Stimulated activated CD4-positive, alpha-beta T cell treated with anti-CD3 and anti-CD28 coated beads, Interleukin-4, amount 100 ng/mL, for 48 hours (primary cell): Measurements from ENCODE around the gene CLEC5A.
"Not testable (repeated sequence)": the region's sequence is repeated elsewhere in the genome, so short reads cannot be mapped to it uniquely, and the experiment has no call there.

Source experiments
- DNase-seq, 2 donors: peaks; one replicate each; pipeline ENCODE4 v3.0.0-alpha.2; 2020; ENCODE audit warnings: low read depth in 2 of 2

Gene CLEC5A

DNA sequence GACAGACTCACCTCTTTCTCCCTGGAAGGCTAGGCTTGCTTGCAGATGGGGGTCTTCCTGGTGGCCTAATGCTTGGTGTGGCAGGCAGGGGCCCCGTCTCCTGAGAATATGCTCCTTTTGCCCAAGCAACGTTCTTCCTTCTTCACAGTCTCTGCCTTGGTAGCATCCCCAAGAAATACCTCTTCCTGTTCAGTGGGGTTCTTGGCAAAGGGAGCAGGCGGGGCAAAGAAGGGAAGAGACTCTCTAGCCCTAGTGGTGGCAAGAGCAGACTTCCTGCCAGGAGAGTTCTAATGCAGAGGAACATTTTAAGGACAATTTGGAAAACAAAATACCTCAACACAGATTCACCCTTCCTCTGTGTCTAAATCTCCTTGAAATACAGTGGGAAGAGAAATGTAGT is at the start of gene CLEC5A:
Gene CLEC5A (minus strand): TSS at position 179 of the 400 bp plus-strand sequence. CDS start 682 bp downstream, outside the sequence.
- DNase-seq, result no peak

GRCh38 chr7:141993354-141993753 is 46.6 kb upstream of the CLEC5A start:
- DNase-seq, result no peak

DNA sequence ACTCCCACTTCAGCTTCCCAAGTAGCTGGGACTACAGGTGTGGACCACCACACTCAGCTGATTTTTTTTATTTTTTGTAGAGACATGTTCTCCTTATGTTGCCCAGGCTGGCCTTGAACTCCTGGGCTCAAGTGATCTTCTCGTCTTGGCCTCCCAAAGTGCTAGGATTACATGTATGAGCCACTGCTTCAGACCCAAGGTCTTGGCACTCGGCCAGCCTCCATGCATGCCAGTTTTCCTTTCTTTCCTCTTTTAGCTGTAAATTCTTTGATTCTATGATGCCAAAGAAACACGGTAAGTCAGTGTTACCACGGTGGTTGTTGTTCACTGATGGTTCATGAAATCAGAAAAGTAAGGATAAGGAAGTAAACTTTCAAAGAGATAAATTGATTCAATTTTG is 45.9 kb upstream of the CLEC5A start:
- DNase-seq, result no peak

GRCh38 chr7:141992156-141992555 is 45.4 kb upstream of the CLEC5A start:
- no peak for DNase-seq

DNA sequence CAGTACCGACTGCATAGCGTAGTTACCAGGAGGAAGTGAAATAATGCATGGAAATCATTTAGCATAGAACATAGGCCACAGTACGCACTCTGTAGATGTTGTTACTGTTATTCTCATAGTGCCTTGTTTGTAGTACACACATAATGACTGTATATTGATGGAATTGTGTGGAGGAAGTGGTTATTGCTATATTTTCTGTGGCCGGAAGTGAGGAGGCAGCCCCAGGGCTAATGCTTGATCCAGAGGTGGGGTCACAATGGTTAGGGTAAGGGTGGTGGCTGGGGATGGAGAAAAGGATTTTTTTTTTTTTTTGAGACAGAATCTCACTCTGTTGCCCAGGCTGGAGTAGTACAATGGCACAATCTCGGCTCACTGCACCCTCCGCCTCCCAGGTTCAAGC is 44.4 kb upstream of the CLEC5A start:
- no peak for DNase-seq

- no peak for DNase-seq
Measured at GRCh38 chr7:141990011-141990725, 43.4 kb upstream of the CLEC5A start.

- not testable (repeated sequence) for DNase-seq
Measured at GRCh38 chr7:141987803-141988202, 41.0 kb upstream of the CLEC5A start.

GRCh38 chr7:141986923-141987322 is 40.1 kb upstream of the CLEC5A start:
- DNase-seq, result no peak

GRCh38 chr7:141985926-141986325 is 39.2 kb upstream of the CLEC5A start:
- DNase-seq, result not testable (repeated sequence)

- DNase-seq, result no peak
Measured at GRCh38 chr7:141979568-141979967, 32.8 kb upstream of the CLEC5A start.

GRCh38 chr7:141978351-141978750 is 31.6 kb upstream of the CLEC5A start:
- DNase-seq, result no peak

DNA sequence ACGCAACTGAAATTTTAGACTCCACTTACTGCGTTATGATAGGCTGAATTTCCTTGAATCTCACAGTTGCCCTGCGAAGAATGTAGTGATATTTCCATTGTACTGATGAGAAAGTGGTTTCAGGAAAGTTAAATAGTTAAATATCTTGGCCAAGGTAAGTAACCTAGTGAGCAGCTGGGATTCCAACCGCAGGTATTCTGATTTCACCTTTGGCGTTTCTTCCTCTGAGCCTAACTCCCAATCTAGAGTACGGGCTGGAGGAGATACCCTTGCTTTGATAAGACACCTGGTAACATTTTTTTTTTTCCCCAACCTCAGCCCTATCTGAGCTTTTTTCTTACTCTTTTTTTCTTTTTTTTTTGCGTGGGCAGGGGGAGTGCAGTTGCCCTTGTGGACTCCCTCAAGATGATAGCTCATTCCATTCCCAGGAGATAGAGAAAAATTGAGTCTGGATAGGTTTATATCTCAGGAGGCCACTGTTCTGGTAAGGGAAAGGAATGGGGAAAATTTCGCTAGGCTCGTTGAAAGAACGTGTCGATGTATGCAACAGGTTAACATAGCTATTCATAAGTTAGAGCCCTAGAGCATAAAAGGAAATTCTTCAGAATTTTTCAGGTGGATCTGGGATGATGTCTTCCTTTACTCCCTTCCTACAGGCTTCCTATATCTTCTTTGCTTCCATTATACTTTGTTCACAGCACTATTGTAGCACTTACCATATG is 29.9 kb upstream of the CLEC5A start:
- no peak for DNase-seq

- peak; percentile 61 to 78 for DNase-seq
Measured at GRCh38 chr7:141975806-141976523, 29.2 kb upstream of the CLEC5A start.

DNA sequence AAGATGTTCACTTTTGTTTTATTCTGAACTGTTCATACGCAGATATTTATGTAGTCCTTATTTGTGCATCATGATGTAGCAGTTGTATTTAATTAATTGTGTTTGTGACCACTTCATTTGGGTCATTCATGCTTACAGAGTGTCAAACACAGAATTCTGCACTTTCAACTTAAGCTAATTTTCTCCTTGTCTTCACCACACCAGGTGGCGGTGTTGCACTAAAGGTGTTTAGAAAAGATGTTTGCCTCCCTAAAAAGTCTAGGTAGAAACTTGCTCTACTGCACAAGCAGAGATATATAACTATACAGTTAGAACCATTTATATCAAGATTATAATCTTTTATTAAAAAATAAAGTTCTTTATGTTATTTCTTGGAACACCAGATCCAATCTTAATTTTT is 28.1 kb upstream of the CLEC5A start:
- DNase-seq, result no peak

DNA sequence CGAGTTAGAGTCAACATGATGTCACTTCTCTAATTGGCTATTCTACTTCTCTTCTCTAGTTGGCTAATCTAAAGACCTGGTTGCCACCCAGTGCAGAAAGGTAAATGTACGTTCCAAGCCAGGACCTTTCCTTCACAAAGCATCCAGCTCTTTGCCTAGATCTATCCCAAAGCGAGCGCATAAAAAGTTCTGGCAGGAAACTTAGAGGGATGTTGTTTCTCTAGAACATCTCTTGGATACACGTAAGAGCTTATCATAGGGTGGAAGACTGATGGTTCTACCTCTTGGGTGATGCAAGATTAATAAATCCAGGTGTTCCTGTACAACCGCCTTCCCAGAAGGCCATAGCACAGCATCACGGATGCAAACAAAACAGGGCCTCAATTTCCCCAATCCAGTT is 26.9 kb upstream of the CLEC5A start, which contains the start of gene TAS2R38:
Gene TAS2R38 (minus strand): TSS at position 101 of the 400 bp plus-strand sequence. CDS start 84 bp downstream, at position 17.
- DNase-seq, result no peak

GRCh38 chr7:141960687-141961422 is 14.1 kb upstream of the CLEC5A start:
- DNase-seq, result no peak

- DNase-seq, result no peak
Measured at GRCh38 chr7:141956084-141956483, 9.3 kb upstream of the CLEC5A start.

DNA sequence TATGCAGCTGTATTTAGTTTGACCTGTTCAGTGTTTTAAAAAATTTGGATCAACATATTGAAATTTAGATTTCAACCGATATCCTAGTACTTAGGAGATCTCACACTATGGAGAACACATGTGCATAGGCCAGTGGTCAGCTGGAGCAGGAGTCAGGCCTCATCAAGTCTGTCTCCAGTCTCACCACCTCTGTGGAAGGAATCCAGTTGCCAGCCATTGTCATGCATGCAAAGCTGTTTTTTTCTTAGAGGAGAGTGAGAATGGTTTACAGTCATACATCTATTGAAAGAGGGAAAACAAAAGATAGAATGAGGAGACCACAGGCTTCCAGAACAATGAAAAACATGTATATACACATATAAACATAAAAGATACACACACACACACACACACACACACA is 7.6 kb upstream of the CLEC5A start:
- no peak for DNase-seq

GRCh38 chr7:141952461-141952860 is 5.7 kb upstream of the CLEC5A start:
- no peak for DNase-seq

GRCh38 chr7:141950806-141951205 is 4.0 kb upstream of the CLEC5A start:
- no peak for DNase-seq

GRCh38 chr7:141949911-141950310 is 3.1 kb upstream of the CLEC5A start:
- no peak for DNase-seq

DNA sequence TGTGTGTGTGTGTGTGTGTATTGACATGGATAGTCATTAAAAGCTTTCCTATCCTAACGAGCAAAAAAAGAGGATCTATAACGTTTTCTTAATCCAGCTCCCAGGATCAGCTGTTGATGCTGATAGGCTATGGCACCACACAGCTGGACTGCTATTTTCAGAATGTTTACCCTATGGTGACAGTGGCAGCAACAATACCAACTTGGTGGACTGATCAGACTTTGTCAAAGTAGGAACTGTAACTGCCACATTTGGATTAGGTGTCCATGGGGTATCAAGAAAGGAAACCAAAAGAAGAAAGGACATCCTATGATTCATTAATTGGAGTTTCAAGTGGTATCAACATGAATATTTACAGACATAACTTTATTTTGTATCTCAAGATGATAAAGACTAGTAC is 2.7 kb upstream of the CLEC5A start:
- DNase-seq, result no peak
